T-helper 2 cell treated with Interferon-gamma antibody and Interleukin-4, amounts not matched to agents 100 ng/mL and 5 ng/mL, for 36 hours (primary cell): ENCODE measurements around the gene IQCK. TPM values are rescaled to one million over a fixed set of nuclear protein-coding genes. Genes with fewer than 3 reads are reported as not detected.

Experiments
- intact Hi-C: fragments of 100-400 bp; cut with micrococcal nuclease; formaldehyde crosslinking; loops from one replicate; pipeline ENCODE4 v1.15.1; 2023
- total RNA-seq: library from RNA; stranded (reverse); gene quantifications from 2 replicates; pipeline ENCODE4 v1.2.3, GENCODE V29; 2022

Gene IQCK
- total RNA-seq, 1 donor from 2014 or later, result 0.93 TPM

DNA sequence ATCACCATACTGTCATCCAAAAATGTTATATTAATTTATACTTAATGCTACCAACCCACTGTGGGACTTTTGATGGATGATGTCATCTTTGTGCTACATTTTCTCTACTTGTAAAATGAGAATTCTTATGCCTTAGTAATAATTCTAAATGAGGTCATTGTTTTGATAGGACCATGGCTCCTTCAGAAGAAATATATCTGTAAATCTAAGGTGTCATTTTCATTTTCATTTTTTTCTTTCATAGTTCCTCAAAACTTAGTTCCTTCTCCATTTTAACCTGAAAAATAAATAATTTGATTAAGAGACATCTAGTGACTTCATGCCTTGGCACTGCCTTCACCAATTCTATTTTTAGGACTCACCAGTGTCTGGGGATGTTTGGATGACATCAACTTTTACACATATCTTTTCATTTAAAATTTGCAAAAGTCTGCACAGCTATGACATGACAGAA lies 117.9 kb downstream of the IQCK start:
- intact Hi-C loops, result no loop called here

GRCh38 chr16:19837331-19837980 lies 119.4 kb downstream of the IQCK start:
- intact Hi-C loops, result no loop called here

- intact Hi-C loops, result no loop called here
Observed at GRCh38 chr16:19837984-19838707, 120.1 kb downstream of the IQCK start.

DNA sequence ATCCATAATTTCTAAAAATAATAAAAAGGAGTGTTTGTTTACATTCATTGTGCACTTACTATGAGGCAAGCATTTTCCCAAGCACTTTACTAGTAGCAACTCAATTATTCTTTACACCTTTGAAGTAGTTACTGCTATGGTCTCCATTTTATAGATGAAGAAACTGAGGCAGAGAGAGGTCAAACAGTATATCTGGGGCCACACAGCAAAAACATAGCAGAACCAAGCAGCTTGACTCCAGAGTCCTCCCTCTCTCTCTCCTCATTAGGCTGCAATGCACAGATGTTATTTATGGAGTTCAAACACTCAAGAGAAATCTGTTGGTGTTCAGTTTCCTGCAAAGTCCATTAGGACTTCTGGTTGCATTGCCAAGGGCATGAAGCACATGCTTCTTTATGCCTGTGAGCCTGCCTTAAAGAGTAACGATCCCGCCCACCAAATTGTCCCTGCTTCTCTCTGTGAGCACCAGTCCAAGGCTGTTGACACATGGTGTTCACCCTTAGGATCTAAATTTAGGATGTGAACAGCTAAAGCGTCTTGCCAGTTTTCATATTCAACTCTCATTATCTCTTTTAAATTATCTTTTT lies 122.5 kb downstream of the IQCK start:
- intact Hi-C loops, result no loop called here

- intact Hi-C loops, result no loop called here
Observed at GRCh38 chr16:19841184-19841583, 123.1 kb downstream of the IQCK start.

GRCh38 chr16:19842426-19843157 lies 124.5 kb downstream of the IQCK start:
- intact Hi-C loops, result no loop called here

GRCh38 chr16:19843371-19843770 lies 125.3 kb downstream of the IQCK start:
- intact Hi-C loops, result no loop called here

GRCh38 chr16:19844945-19845641 lies 127.0 kb downstream of the IQCK start:
- intact Hi-C loops, result no loop called here

- intact Hi-C loops, result no loop called here
Observed at GRCh38 chr16:19846436-19846835, 128.4 kb downstream of the IQCK start.

GRCh38 chr16:19848756-19849155 lies 130.7 kb downstream of the IQCK start:
- intact Hi-C loops, result no loop called here

- intact Hi-C loops, result no loop called here
Observed at GRCh38 chr16:19850131-19850817, 132.2 kb downstream of the IQCK start.

DNA sequence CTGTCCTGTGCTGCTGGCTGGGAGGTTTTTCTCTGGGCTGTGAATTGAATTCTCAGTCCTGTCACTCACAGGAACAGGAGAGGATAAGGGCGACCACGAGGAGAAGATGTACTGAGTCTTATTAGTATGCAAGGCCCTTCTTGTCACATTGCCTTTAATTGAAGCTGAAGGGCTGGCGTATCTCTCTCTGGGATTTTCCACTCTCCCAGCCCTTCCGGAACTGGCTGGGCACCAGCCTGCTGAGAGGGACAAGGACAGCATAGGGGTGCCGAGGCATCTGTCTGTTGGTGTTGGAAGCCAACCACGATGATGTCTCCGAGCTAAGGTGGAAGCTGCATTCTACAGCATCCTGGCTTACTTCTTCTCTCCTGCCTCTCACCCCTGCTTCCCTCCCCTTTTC lies 133.4 kb downstream of the IQCK start:
- intact Hi-C loops, result no loop called here

DNA sequence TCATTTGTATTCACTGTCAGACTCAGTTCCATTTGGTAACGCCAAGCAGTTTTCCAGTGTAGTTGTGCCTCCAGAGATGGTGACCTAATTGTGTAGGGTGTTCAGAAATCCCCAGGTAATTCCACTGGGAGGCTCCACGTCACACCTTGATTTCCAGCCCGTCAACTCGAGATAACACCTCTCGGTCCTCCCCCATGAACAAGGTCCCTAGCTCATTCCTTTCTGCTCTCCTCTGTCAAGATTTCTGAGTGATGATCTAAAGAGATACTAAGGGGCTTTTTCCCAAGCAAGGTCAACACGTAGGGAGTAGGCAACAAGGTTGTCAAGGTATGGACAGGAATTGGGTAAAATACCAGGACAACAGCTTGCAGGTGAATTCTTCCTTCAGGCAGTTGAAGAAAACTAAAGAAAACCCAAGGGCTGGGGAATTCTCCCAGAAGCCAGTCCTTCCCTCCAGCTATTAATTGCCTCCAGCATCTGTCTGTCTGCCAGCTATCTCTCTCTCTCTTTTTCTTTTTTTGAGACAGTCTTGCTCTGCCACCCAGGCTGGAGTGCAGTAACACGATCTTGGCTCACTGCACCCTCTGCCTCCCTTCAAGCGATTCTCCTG lies 135.2 kb downstream of the IQCK start:
- intact Hi-C loops, result no loop called here

DNA sequence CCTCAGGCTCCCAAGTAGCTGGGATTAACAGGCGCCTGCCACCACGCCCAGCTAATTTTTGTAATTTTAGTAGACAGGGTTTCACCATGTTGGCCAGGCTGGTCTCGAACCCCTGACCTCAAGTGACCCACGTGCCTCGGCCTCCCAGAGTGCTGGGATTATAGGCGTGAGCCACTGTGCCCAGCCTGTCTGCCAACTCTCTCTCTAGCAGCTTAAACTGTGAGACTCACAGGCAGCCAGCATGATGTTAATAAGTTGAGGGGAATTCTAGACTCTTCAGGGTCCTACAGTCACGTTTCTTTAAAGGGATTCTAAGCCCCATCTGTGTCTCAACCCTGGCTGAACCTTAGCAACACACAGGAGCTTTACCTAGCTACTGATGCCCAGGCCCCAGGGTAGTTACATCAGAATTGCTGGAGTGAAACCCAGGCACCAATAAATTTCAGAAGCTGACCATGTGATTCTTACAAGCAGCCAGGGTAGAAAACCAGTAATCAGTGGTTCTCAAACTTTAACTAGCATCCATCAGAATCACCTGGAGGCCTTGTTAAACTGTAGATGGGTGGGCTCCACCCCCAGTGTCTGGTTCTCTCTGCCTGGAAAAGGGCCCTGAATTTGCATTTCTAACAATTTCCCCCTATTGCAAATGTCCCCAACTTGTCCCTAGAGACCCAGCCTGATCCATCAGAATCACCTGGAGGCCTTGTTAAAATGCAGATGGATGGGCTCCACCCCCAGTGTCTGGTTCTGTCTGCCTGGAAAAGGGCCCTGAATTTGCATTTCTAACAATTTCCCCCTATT lies 135.9 kb downstream of the IQCK start:
- intact Hi-C loops, result no loop called here

DNA sequence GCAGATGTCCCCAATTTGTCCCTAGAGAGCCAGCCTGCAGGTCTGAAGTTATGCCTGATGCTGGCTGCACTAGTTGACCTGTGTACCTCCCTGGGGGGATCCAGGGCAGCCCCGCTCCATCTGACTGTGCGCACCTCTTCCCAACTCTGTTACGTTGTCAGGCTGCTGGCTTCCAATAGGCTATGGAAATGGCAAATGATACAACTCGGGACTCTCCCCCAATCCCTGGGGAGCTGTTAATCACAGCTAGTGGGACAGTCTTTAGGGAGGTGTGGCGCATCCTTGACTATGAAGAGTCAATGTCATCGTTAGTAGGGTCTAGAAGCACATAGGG lies 136.4 kb downstream of the IQCK start:
- intact Hi-C loops, result no loop called here

GRCh38 chr16:19856120-19856519 lies 138.0 kb downstream of the IQCK start:
- intact Hi-C loops, result no loop called here

- intact Hi-C loops, result no loop called here
Observed at GRCh38 chr16:19857593-19858339, 139.7 kb downstream of the IQCK start.

DNA sequence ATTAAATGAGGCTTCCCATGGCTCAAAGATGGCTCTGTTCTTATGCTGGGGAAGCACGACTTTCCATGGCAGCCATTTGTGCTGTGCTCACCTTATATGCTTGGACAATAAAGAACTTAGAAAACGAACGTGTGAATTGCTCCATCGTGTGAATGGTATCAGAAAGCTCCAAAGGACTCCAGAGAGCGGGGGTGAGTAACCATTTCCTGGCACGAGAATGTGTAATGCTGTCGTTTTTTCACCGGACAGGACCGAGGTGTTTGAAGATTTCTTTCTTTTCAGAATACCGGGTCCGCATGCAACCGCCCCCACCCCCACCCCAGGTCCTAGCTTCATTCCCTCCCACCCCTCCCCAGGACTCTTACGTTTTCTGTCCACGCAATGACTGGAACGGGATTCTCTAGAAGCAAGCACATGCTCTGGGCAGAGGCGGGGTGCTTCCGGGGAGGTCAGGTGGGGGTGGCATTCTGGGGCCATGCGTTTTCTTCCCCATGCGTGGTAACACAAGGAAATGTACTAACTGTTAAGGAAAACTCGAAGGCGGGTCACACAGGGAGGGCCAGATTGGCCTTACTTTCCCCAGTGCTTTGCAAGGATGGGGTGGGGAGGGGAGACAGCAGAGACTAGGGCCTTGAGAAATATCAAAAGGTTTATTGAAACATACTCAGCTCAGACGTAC lies 140.4 kb downstream of the IQCK start:
- intact Hi-C loops, result no loop called here
